SKM-1 (cell line): Measurements from ENCODE around the gene TNFAIP8L1.
"Not testable (repeated sequence)": the region's sequence is repeated elsewhere in the genome, so short reads cannot be mapped to it uniquely, and the experiment has no call there.

Experiments used
- DNase-seq: peaks from one replicate; lab custom pipeline; 2025; ENCODE audit not compliant: unreplicated experiment; lab: John Stamatoyannopoulos, UW

TNFAIP8L1 gene

GRCh38 chr19:4638828-4639530, at the start of gene TNFAIP8L1:
TSS of gene TNFAIP8L1 (plus strand) at chr19:4639516. CDS start at chr19:4651870, 12,354 bp downstream.
- DNase-seq: peak; percentile 98

GRCh38 chr19:4589579-4590410, 49.5 kb upstream of the TNFAIP8L1 start:
- no peak for DNase-seq

DNA sequence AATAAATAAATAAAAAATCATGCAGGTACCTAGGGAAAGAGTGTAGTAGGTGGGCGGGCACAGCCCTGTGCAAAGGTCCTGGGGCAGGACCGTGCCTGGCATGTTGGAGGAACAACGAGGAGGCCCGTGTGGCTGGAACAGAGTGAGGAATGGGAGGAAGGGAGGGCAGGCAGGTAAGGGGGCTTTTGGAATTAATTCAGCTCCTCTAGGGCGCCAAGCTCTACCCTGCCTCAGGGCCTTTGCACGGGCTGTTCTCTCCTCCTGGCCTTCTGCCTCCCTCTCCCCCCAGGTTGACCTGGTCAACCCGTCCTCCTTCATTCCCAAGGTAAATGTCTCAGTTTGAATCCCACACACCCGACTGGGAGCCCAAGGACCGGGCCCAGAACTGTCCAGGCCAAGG, 48.8 kb upstream of the TNFAIP8L1 start:
- no peak for DNase-seq

GRCh38 chr19:4591320-4591719, 48.0 kb upstream of the TNFAIP8L1 start:
- no peak for DNase-seq

DNA sequence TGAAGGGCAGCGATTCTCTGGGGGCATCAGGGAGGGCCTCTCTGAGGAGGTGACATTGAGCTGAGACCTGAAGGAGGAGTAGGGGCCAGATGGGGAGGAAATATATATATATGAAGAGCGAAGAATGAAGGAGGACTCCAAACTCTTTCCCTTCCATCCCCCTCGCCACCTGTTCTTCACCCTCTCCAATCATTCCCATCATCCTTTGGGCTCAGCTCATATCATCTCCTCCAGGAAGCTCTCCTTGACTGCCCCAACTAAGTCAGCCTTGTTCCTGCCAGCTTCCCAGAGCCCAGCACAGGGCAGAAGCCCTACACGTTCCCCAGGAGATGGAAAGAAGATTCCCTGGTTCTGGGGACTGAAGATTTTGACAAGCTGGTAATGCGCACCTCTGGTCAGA, 46.9 kb upstream of the TNFAIP8L1 start:
- no peak for DNase-seq

GRCh38 chr19:4593409-4593851, 45.9 kb upstream of the TNFAIP8L1 start:
- no peak for DNase-seq

DNA sequence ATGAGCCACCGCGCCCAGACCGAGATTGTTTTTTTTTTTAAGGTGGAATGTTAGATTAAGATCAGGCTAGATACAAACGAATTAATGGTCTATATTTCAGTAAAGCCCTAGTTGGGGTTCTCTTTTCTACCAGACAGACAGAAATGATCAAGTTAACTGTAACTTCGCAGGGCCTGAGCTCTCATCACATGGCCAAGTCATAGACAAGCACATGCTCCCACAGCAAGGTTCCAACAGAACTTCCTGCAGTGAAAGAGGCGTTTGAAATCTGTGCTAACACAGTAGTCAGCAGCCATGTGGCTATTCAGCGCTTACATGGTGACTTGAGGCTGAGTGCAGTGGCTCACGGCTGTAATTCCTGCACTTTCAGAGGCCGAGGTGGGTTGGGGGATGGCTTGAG, 45.1 kb upstream of the TNFAIP8L1 start:
- no peak for DNase-seq

DNA sequence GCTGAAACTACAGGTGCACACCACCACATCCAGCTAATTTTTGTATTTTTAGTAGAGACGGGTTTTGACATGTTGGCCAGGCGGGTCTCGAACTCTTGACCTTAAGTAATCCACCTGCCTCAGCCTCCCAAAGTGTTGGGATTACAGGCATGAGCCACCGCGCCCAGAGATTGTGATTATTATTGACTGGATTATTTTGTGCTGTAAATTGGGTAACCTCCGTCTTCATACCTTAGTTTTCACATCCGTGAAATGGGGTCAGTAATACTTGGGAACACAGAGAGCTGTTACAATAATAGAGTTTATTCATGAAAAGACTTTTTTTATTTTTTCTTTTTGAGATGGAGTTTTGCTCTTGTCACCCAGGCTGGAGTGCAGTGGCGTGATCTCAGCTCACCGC, 44.2 kb upstream of the TNFAIP8L1 start:
- DNase-seq: not testable (repeated sequence)

DNA sequence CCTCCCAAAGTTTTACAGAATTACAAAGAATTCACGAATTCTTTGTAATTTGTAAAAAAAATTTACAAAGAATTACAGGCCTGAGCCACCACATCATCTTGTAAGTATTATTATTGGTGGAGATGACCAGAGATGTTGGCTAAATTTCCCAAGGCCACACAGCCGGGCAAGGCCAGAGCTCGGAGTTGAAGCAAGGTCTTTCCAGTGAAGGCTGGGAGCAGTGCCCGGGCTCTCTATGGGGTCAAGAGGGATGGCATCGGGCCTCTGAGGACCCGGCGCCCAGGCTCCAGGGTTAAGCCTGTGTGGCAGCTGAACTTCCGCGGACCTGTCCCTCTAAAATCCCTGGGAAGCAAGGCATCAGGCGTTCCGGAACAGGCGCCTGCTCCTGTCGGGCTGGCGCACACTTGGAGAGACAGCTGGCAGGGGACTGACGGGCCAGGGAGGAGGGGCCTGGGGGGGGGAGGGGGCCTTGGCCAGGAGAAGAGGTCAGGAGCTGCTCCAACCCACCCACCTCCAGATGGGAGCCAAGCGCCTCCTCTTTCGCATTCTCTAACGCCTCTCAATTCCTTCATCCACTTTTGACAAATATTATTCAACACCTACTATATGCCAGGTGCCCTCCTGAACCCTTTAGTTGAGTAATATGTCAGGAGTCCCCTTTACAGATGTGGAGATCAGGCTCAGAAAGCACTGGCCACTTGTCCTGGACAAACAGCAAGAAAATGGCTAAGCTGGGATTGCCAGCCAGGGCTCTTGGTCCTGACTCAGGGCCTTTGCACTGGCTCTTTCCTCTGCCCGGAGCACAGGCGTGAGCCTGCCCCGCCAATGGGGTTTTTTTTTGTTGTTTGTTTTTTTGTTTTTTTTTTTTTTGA, 43.0 kb upstream of the TNFAIP8L1 start:
- DNase-seq: no peak

DNA sequence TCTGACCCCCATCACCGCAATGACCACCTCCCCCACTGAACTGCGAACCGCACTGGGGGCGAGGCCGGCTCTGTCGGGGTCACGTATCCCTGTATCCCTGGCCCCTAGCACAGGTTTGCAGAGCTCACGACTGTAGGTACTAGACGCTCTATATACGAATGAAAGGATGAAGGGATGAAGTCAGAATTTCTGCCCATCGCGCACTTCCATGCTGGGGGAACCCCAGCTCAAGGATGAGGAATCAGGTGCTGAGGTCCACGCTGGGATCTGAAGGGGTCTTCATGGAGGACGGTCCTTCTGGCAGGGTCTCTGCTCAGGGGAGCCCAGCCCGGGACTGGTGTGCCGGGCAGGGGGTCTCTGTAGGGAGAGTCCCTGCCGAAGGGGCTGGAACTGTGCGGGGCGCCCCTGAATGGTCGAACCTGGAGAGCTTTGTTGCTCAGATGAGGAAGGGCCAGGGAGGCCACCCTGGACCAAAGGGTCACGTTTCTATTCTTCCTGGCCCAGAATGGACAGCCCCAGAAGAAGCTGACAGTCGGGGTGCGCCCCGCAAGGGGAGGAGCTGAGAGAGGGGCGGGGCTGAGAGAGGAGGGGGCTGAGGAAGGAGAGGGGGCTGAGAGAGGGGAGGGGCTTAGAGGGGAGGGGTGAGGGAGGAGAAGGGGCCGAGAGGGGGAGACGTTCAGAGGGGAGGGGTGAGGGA, 41.9 kb upstream of the TNFAIP8L1 start:
- no peak for DNase-seq

DNA sequence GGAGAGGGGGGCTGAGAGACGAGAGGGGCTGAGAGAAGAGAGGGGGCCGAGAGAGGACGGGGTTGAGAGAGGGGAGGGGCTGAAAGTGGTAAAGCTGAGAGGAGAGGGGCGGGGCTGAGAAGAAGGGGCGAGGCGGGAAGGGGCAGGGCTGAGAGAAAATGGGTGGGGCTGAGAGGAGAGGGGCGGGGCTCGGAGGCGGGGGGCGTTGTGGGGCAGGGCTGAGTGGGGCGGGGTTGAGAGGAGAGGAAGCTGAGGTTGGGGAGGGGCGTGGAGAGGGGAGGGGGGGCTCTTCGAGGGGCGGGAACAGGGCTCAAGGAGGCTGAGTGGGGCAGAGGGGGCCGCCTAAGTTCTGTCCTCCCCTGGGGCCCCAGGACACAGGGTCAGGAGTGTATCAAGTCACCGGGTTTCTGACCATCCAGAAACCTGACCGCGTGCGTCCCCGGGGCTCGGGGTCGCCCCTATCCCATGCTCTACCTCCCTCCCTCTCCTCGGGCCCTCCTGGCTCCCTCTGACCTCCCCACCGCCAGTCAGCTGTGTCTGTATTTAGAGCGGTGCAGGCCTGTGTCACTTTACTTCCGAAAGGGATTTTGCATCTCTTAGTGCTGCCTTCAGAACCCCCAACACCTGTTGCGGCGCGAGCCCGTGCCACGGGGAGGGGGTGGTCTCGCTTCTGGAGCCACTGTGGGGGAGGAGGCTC, 41.2 kb upstream of the TNFAIP8L1 start:
- peak; percentile 32 for DNase-seq

- DNase-seq: no peak
These were observed 40.6 kb upstream of the TNFAIP8L1 start for GRCh38 chr19:4598712-4599111.

DNA sequence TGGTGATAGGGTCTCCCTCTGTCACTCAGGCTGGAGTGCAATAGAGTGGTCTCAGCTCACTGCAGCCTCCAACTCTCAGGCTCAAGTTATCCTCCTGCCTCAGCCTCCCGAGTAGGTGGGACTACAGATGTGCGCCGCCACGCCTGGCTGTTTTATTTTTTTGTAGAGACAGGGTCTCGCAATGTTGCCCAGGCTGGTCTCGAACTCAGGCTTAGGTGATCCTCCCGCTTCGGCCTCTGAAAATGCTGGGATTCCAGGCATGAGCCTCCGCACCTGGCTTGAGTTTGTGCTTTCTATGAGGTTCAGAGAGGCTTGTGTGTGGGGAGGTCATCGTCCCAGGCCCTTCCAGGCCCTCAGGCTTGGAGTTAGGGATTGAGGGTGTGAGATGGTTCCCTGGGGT, 39.2 kb upstream of the TNFAIP8L1 start:
- DNase-seq: no peak

GRCh38 chr19:4600893-4601292, 38.4 kb upstream of the TNFAIP8L1 start:
- no peak for DNase-seq

- no peak for DNase-seq
These were observed 37.0 kb upstream of the TNFAIP8L1 start for GRCh38 chr19:4602173-4602788.

GRCh38 chr19:4602915-4603314, 36.4 kb upstream of the TNFAIP8L1 start:
- DNase-seq: no peak

DNA sequence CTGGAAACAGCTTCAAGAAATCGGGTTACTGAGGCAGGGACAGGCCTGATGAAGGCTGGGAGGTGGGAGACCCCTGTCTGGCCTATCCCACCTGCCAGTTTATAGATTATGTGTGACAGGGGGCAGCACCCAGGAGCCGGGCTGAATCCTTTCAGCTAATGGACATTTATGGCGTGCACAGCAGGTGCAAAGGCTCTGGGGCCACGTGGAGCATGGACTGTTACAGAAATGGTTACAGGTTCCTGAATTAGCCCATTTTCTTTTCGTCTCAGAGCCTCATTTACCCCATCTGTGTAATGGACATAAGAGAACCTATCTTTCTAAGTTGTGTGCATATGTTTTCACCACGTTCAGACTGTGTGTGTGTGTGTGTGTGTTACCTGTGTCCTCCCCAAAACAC, 34.4 kb upstream of the TNFAIP8L1 start:
- no peak for DNase-seq

GRCh38 chr19:4606181-4606580, 33.1 kb upstream of the TNFAIP8L1 start:
- no peak for DNase-seq

GRCh38 chr19:4606921-4607678, 32.2 kb upstream of the TNFAIP8L1 start:
- no peak for DNase-seq
